PC-3 (cell line): ENCODE data around the gene STRIP1. TPM values are rescaled to one million over a fixed set of nuclear protein-coding genes. Genes with fewer than 3 reads are reported as not detected.

Experiments used
- ATAC-seq: fragments of 200-7000 bp; cut with Tn5 transposase; 2 replicates; pipeline ENCODE4 v1.9.1; 2020; ENCODE audit warnings: mild to moderate bottlenecking, moderate library complexity
- Bru-seq: library from RNA; stranded (reverse); fragments of 400-500 nt; gene quantifications from one replicate; lab custom pipeline; 2021; lab: Mats Ljungman, UMichigan
- BruChase-seq, 2 experiments: library from RNA; stranded (reverse); fragments of 400-500 nt; gene quantifications; one replicate each; lab custom pipeline; 2021; lab: Mats Ljungman, UMichigan
- BruUV-seq: library from RNA; stranded (reverse); fragments of 400-500 nt; replicated peaks from 2 replicates; lab custom pipeline; 2021; lab: Mats Ljungman, UMichigan
- CTCF ChIA-PET: fragments of 300-600 bp; sonication (Branson Sonifier 250); formaldehyde crosslinking; loops from one replicate; lab custom pipeline; 2022; ENCODE audit warnings: antibody characterized with exemption; lab: Charles Lee
- POLR2A ChIA-PET: fragments of 300-600 bp; sonication (Branson Sonifier 250); formaldehyde crosslinking; loops from one replicate; lab custom pipeline; 2022; ENCODE audit warnings: antibody characterized with exemption; ENCODE audit not compliant: unreplicated experiment; lab: Charles Lee
- DNase-seq: peaks from one replicate; pipeline ENCODE4 v3.0.0-alpha.2; 2015
- H2AFZ ChIP-seq: fragments of 300-600 bp; sonication (generic); 2 replicates; pipeline ENCODE4 v1.6.0; 2016; ENCODE audit warnings: antibody characterized with exemption, low read length
- H3F3A ChIP-seq: fragments of 300-600 bp; sonication (generic); one replicate; pipeline ENCODE4 v1.6.0; 2017; ENCODE audit warnings: antibody characterized with exemption, low read length, control low read depth, mild to moderate bottlenecking; ENCODE audit not compliant: unreplicated experiment
- H3K27ac ChIP-seq: fragments of 300-600 bp; sonication (generic); 2 replicates; pipeline ENCODE4 v1.5.1; 2016; ENCODE audit warnings: mild to moderate bottlenecking, low read length
- H3K27me3 ChIP-seq: fragments of 300-600 bp; sonication (generic); 2 replicates; pipeline ENCODE4 v1.6.1; 2016; ENCODE audit warnings: low read length, mixed read lengths
- H3K36me3 ChIP-seq: fragments of 300-600 bp; sonication (generic); 2 replicates; pipeline ENCODE4 v1.6.1; 2016; ENCODE audit warnings: low read depth, mixed run types, low read length, mixed read lengths
- H3K4me1 ChIP-seq: fragments of 300-600 bp; sonication (generic); 2 replicates; pipeline ENCODE4 v1.5.1; 2016; ENCODE audit warnings: low read length; ENCODE audit not compliant: insufficient read depth
- H3K4me2 ChIP-seq: fragments of 300-600 bp; sonication (generic); 2 replicates; pipeline ENCODE4 v1.6.0; 2016; ENCODE audit warnings: low read length
- H3K4me3 ChIP-seq: fragments of 300-600 bp; sonication (generic); 2 replicates; pipeline ENCODE4 v1.5.1; 2016; ENCODE audit warnings: mild to moderate bottlenecking, low read length, mixed read lengths
- H3K79me2 ChIP-seq: fragments of 300-600 bp; sonication (generic); 2 replicates; pipeline ENCODE4 v1.6.1; 2017; ENCODE audit warnings: low read length, mixed read lengths
- H3K9ac ChIP-seq: fragments of 300-600 bp; sonication (generic); 2 replicates; pipeline ENCODE4 v1.6.0; 2016; ENCODE audit warnings: mild to moderate bottlenecking, low read length
- H3K9me2 ChIP-seq: fragments of 300-600 bp; sonication (generic); replicated peaks from 2 replicates; pipeline ENCODE4 v1.6.1; 2016; ENCODE audit warnings: mixed run types, low read length, mixed read lengths
- H3K9me3 ChIP-seq: fragments of 300-600 bp; sonication (generic); 2 replicates; pipeline ENCODE4 v1.6.1; 2016; ENCODE audit warnings: low read length, mixed read lengths
- H4K20me1 ChIP-seq: fragments of 300-600 bp; sonication (generic); 2 replicates; pipeline ENCODE4 v1.6.1; 2016; ENCODE audit warnings: low read length, mixed read lengths
- CTCF ChIP-seq: fragments of 300-600 bp; sonication (generic); conservative IDR thresholded peaks from 2 replicates; pipeline ENCODE4 v1.5.1; 2017; ENCODE audit warnings: antibody characterized with exemption, low read depth, mild to moderate bottlenecking, low read length
- EZH2 ChIP-seq: fragments of 300-600 bp; sonication (generic); IDR thresholded peaks from one replicate; pipeline ENCODE4 v1.6.1; 2017; ENCODE audit warnings: antibody characterized with exemption, mild to moderate bottlenecking, low read length; ENCODE audit not compliant: unreplicated experiment
- EZH2phosphoT487 ChIP-seq: fragments of 300-600 bp; sonication (generic); IDR thresholded peaks from 2 replicates; pipeline ENCODE4 v1.6.1; 2018; ENCODE audit warnings: mild to moderate bottlenecking, antibody characterized with exemption, low read length, borderline replicate concordance
- intact Hi-C: fragments of 100-400 bp; cut with micrococcal nuclease; formaldehyde crosslinking; loops from 2 replicates; pipeline ENCODE4 v1.9.0; 2023
- long read RNA-seq: library from polyadenylated mRNA; unstranded; transcript quantifications from one replicate; pipeline ENCODE4 v2.0.0, GENCODE V29; 2021; ENCODE audit not compliant: unreplicated experiment
- total RNA-seq: library from RNA; depleted of rRNA; stranded (reverse); fragments of >200 nt; gene quantifications from 2 replicates; pipeline ENCODE4 v1.2.3, GENCODE V29; 2014; rRNA removed

STRIP1 gene, protein sequence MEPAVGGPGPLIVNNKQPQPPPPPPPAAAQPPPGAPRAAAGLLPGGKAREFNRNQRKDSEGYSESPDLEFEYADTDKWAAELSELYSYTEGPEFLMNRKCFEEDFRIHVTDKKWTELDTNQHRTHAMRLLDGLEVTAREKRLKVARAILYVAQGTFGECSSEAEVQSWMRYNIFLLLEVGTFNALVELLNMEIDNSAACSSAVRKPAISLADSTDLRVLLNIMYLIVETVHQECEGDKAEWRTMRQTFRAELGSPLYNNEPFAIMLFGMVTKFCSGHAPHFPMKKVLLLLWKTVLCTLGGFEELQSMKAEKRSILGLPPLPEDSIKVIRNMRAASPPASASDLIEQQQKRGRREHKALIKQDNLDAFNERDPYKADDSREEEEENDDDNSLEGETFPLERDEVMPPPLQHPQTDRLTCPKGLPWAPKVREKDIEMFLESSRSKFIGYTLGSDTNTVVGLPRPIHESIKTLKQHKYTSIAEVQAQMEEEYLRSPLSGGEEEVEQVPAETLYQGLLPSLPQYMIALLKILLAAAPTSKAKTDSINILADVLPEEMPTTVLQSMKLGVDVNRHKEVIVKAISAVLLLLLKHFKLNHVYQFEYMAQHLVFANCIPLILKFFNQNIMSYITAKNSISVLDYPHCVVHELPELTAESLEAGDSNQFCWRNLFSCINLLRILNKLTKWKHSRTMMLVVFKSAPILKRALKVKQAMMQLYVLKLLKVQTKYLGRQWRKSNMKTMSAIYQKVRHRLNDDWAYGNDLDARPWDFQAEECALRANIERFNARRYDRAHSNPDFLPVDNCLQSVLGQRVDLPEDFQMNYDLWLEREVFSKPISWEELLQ
- total RNA-seq (41.4 and 44.3 TPM in 2 replicates), Bru-seq, nascent RNA (percentile 80 among the genes with signal in this experiment), BruChase-seq, experiment 1, labeled RNA remaining after a 6-hour chase (percentile 88 among the genes with signal in this experiment), BruChase-seq, experiment 2, labeled RNA remaining after a 2-hour chase (percentile 92 among the genes with signal in this experiment)
- long read RNA-seq, transcript STRIP1-201 (21 exons, 3,265 nt): major isoform, 85 of 137 reads
- long read RNA-seq, partial matches to known transcripts: 22 of 137 reads
- long read RNA-seq, other reads (novel, unspliced or antisense): 30 of 137 reads

- peak within 1 kb of the TSS; percentile 89 for H3K4me2 ChIP-seq
- H3K79me2 ChIP-seq: peaks cover 32% of the 10 kb centered on the region
- H3K9me3 ChIP-seq: no peaks in the 10 kb centered on the region
- peak within 1 kb of the TSS; percentile 94 for H2AFZ ChIP-seq
- TF ChIP-seq EZH2phosphoT487 (no peak), EZH2 (no peak), CTCF (no peak)
- peaks cover 23% of the 10 kb centered on the region; the same call in 1 of the 2 replicates for H3K36me3 ChIP-seq
- H3K4me1 ChIP-seq: peaks cover 21% of the 10 kb centered on the region
- H3K9ac ChIP-seq: peak within 1 kb of the TSS; percentile 96
- no peaks in the 10 kb centered on the region for H3K27me3 ChIP-seq
- peak within 1 kb of the TSS; percentile 92 for H3K4me3 ChIP-seq
- intact Hi-C loops: no loop called here
- ChIA-PET POLR2A (interaction anchor here (0.6 kb wide), 3 partner anchors 11 to 437 kb away, joined by 4 to 5 read pairs (median 5); no protein-coding TSS in a partner anchor), CTCF (interaction anchor here (0.6 kb wide), 3 partner anchors 23 to 1380 kb away, joined by 3 to 5 read pairs (median 4); no protein-coding TSS in a partner anchor)
- DNase-seq (peak; percentile 96), ATAC-seq (peak; percentile 90)
- H4K20me1 ChIP-seq: 0 out of 2 replicates have a peak, but pooled peaks cover 5% of the 10 kb centered on the region
- H3K9me2 ChIP-seq: no peaks in the 10 kb centered on the region
- peak within 1 kb of the TSS; percentile 33 for H3K27ac ChIP-seq
- no TSS peak for BruUV-seq
- no peaks in the 10 kb centered on the region for H3F3A ChIP-seq
Measured at GRCh38 chr1:110034451-110035235, at the start of gene STRIP1. TSS of gene STRIP1 (plus strand) at chr1:110034624. CDS start at chr1:110034638, 14 bp downstream.

- ATAC-seq (no peak), DNase-seq (peak; percentile 7)
- peaks cover 11% of the 10 kb centered on the region for H3K36me3 ChIP-seq
- H3K9ac ChIP-seq: peak overlapping the region; percentile 91
- no peaks in the 10 kb centered on the region for H3K9me3 ChIP-seq
- no peaks in the 10 kb centered on the region for H3K27me3 ChIP-seq
- ChIA-PET POLR2A (interaction anchor here (0.5 kb wide), 1 partner anchor 49 kb away, joined by 5 read pairs; the partner anchor contains the start of gene STRIP1), CTCF (interaction anchor here (0.6 to 4.2 kb wide), 12 partner anchors 18 to 437 kb away, joined by 3 to 59 read pairs (median 6); partner anchors contain the start of genes GNAI3 and GSTM4)
- TF ChIP-seq CTCF: no peak
- BruUV-seq: TSS peak; percentile 39
- H3K27ac ChIP-seq: peak overlapping the region; percentile 43
- H3K4me3 ChIP-seq: peak overlapping the region; percentile 84
- H2AFZ ChIP-seq: peak overlapping the region; percentile 51
- H3K4me2 ChIP-seq: peak overlapping the region; percentile 98
- H3K9me2 ChIP-seq: no peaks in the 10 kb centered on the region
- no peaks in the 10 kb centered on the region for H3F3A ChIP-seq
- peaks cover 56% of the 10 kb centered on the region for H3K79me2 ChIP-seq
- intact Hi-C loops: loop anchor here (1.0 kb wide), 1 partner anchor 26 kb away; no protein-coding TSS in a partner anchor
- H4K20me1 ChIP-seq: peaks cover 29% of the 10 kb centered on the region
- H3K4me1 ChIP-seq: peaks cover 50% of the 10 kb centered on the region
Measured at GRCh38 chr1:109985247-109986053, 49.0 kb upstream of the STRIP1 start.
